Stomach (tissue), 4 donors: ENCODE results near the gene PTGFR.

Source experiments
- CTCF ChIP-seq, 7 experiments: fragments of 450-650 bp in 4 of 7; fragments of 200-600 bp in 3 of 7; sonication (generic) in 3 of 7; IDR thresholded peaks; one replicate each; pipeline ENCODE4 v1.5.1; 2016 to 2019; ENCODE audit warnings: antibody characterized with exemption in 7 of 7, control low read depth in 2 of 7, mild to moderate bottlenecking in 1 of 7
- EP300 ChIP-seq: sonication (generic); formaldehyde crosslinking; IDR thresholded peaks from one replicate; pipeline ENCODE4 v1.6.1; 2017; ENCODE audit warnings: antibody characterized with exemption
- POLR2A ChIP-seq, 4 donors: fragments of 450-650 bp; IDR thresholded peaks; one replicate each; pipeline ENCODE4 v1.6.1; 2016; ENCODE audit warnings: antibody characterized with exemption in 4 of 4, control low read depth in 2 of 4, mild to moderate bottlenecking in 1 of 4, moderate library complexity in 1 of 4
- POLR2AphosphoS5 ChIP-seq, 3 donors: sonication (generic); formaldehyde crosslinking; IDR thresholded peaks; one replicate each; pipeline ENCODE4 v1.6.1; 2016; ENCODE audit warnings: antibody characterized with exemption in 3 of 3

DNA sequence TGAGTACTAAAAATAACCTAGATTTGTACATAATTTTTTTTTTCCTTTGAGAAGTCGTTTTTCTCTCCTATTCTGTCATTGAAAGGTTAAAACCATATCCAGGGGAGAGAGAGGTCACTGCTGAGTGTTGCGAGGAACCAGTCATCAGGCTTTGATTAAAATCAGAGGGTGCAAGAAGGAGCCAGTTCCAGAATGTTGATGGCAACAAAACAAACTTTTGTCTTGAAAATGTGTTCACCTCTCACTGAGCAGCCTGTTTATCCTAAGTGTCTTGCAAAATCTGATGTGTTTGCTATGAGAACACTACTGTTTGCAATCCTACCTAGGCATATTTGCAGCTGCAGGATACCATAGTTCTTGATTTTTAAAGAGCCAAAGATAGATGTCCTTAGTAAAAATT, 25.9 kb downstream of the PTGFR start:
- no peak for TF ChIP-seq CTCF (IDR thresholded peaks at IDR 0.05)
- no peak for TF ChIP-seq POLR2A (IDR thresholded peaks at IDR 0.05)
- no peak for TF ChIP-seq POLR2AphosphoS5 (IDR thresholded peaks at IDR 0.05)
- TF ChIP-seq EP300 = no peak
